ENCODE results near the gene EOGT.

DNA sequence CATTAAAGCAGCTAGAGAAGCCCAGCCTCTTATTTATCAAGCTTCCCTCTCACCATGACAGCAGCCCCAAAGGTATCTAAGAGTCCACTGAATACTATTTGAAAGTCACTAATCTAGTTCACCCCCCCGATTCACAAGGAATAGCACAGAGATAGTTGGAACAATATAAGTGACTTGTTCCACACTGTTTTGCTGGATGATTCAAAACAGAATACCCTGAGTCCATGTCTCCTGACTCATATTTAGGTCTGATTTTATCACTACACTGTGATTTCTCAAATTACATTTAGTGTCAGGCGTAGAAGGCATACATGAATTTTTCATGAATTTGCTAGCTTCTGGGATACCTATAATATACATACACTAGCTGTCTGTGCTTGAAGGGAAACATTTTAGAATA is 18.7 kb upstream of the EOGT start:
- TF ChIP-seq, protein P1, sequence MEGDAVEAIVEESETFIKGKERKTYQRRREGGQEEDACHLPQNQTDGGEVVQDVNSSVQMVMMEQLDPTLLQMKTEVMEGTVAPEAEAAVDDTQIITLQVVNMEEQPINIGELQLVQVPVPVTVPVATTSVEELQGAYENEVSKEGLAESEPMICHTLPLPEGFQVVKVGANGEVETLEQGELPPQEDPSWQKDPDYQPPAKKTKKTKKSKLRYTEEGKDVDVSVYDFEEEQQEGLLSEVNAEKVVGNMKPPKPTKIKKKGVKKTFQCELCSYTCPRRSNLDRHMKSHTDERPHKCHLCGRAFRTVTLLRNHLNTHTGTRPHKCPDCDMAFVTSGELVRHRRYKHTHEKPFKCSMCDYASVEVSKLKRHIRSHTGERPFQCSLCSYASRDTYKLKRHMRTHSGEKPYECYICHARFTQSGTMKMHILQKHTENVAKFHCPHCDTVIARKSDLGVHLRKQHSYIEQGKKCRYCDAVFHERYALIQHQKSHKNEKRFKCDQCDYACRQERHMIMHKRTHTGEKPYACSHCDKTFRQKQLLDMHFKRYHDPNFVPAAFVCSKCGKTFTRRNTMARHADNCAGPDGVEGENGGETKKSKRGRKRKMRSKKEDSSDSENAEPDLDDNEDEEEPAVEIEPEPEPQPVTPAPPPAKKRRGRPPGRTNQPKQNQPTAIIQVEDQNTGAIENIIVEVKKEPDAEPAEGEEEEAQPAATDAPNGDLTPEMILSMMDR (IDR thresholded peaks at IDR 0.05 in 2 of 3, conservative IDR thresholded peaks at IDR 0.05 in 1 of 3; ENCODE audit: borderline replicate concordance in 1 of 3, insufficient read depth in 1 of 3, low read depth in 2 of 3, low read length in 2 of 3), result no peak
- TF ChIP-seq, protein P2, sequence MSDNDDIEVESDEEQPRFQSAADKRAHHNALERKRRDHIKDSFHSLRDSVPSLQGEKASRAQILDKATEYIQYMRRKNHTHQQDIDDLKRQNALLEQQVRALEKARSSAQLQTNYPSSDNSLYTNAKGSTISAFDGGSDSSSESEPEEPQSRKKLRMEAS (IDR thresholded peaks at IDR 0.05), result no peak
- TF ChIP-seq EZH2 (IDR thresholded peaks at IDR 0.05) (no peak), SP1 (IDR thresholded peaks at IDR 0.05; ENCODE audit: low read depth) (no peak), POLR2AphosphoS5 (IDR thresholded peaks at IDR 0.05; ENCODE audit: low read depth, low read length) (no peak)

All from HCT116 (cell line).